ENCODE results near the gene POU2AF1.

The POU2AF1 gene

GRCh38 chr11:111376181-111376871, 2.7 kb downstream of the POU2AF1 start:
- 90% methylated on average over 2 of the region's 3 CpGs for WGBS (ENCODE audit: insufficient coverage)
- no peak for DNase-seq
- Histone ChIP-seq H3K9me3 (ENCODE audit: control extremely low read depth in 1 of 5, control insufficient read depth in 4 of 5, insufficient read depth in 2 of 5, low read depth in 1 of 5, low read length in 4 of 5) (no peaks in the 10 kb centered on the region), H3K4me3 (ENCODE audit: control insufficient read depth in 1 of 7, extremely low read depth in 1 of 7, insufficient read depth in 4 of 7, low read depth in 2 of 7, low read length in 6 of 7) (no peak overlapping the region), H3K27ac (ENCODE audit: insufficient read depth in 1 of 2, low read depth in 1 of 2, low read length in 2 of 2, poor library complexity in 1 of 2, severe bottlenecking in 2 of 2) (no peak overlapping the region), H3K36me3 (ENCODE audit: control insufficient read depth in 4 of 4, insufficient read depth in 4 of 4, low read length in 3 of 4) (no peaks in the 10 kb centered on the region), H3K27me3 (replicated peaks in 2 of 5; ENCODE audit: control insufficient read depth in 4 of 5, insufficient read depth in 5 of 5, low read length in 4 of 5) (peaks cover 0 to 5% (median 0%) of the 10 kb centered on the region in 5 experiments), H3K4me1 (ENCODE audit: control extremely low read depth in 1 of 4, control insufficient read depth in 4 of 4, insufficient read depth in 4 of 4, low read length in 3 of 4) (peaks cover 0 to 13% (median 3%) of the 10 kb centered on the region in 4 experiments)
- CTCF ChIA-PET: no interaction called here
- POLR2A ChIA-PET: no interaction called here

- H3K4me3 ChIP-seq (ENCODE audit: control insufficient read depth in 1 of 7, extremely low read depth in 1 of 7, insufficient read depth in 4 of 7, low read depth in 2 of 7, low read length in 6 of 7): no peak overlapping the region
- peaks cover 0 to 1% (median 0%) of the 10 kb centered on the region in 4 experiments for H3K4me1 ChIP-seq (ENCODE audit: control extremely low read depth in 1 of 4, control insufficient read depth in 4 of 4, insufficient read depth in 4 of 4, low read length in 3 of 4)
- no peaks in the 10 kb centered on the region for H3K9me3 ChIP-seq (ENCODE audit: control extremely low read depth in 1 of 5, control insufficient read depth in 4 of 5, insufficient read depth in 2 of 5, low read depth in 1 of 5, low read length in 4 of 5)
- H3K27me3 ChIP-seq (replicated peaks in 2 of 5; ENCODE audit: control insufficient read depth in 4 of 5, insufficient read depth in 5 of 5, low read length in 4 of 5): peaks cover 0 to 11% (median 0%) of the 10 kb centered on the region in 5 experiments
- POLR2A ChIA-PET: no interaction called here
- H3K36me3 ChIP-seq (ENCODE audit: control insufficient read depth in 4 of 4, insufficient read depth in 4 of 4, low read length in 3 of 4): no peaks in the 10 kb centered on the region
- CTCF ChIA-PET: no interaction called here
- no peak overlapping the region for H3K27ac ChIP-seq (ENCODE audit: insufficient read depth in 1 of 2, low read depth in 1 of 2, low read length in 2 of 2, poor library complexity in 1 of 2, severe bottlenecking in 2 of 2)
- DNase-seq: no peak
- no CpG with 5 or more reads among the region's 1 CpG for WGBS (ENCODE audit: insufficient coverage)
Observed at GRCh38 chr11:111373590-111373989, 5.5 kb downstream of the POU2AF1 start.

DNA sequence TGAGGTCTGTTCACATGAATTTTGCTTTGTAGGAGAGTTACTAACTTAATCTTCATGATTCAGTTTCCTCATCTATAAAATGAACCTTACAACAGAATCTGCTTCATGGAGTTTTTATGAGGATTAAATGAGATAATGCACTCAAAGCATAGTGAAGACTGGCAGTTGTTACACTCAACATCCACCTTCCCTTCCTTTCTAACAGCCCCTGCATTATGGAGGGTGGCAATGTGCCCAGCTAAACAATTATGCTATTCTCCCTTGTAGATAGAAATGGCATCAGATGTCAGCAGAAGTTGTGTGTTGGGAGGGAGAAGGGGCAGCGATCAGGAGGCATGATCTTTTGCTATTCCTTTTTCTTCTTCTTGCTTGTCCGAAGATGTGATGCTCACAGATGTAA, 6.5 kb downstream of the POU2AF1 start:
- CTCF ChIA-PET: interaction anchor here (1.3 kb wide), 1 partner anchor 50 kb away, joined by 3 read pairs; no protein-coding TSS in a partner anchor
- H3K27ac ChIP-seq (ENCODE audit: insufficient read depth in 1 of 2, low read depth in 1 of 2, low read length in 2 of 2, poor library complexity in 1 of 2, severe bottlenecking in 2 of 2): no peak overlapping the region

DNA sequence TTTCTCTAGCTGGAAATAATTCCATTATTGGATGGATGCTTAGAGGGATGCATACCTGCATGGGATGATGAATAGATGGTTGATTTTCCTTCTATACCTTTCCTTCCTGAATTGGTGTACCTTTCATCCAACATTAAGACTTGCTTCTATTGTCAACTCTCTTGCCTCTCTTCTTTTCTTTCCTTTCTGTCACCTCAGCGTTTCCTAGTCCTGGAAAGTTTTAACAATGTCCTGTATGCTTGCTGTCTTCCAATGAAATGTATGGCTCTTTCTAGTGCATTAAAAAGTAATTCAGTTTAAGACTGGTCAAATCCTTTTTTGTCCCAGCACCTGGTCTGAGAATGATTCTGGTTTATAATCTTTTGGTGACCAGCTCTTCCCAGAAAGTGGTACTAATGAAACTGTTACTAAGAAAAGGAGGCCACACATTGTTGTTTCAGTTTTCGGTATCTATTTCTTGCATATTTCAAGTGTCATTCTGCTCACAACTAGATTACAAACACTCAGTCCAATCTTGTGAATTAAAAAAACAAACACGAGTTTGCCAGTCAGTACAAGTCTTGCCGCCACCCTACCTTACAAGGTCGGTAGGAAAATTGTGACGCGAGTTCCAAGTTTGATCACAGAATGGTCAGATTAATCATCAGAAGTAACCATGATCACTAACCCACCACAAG, 8.0 kb downstream of the POU2AF1 start:
- WGBS (ENCODE audit: insufficient coverage): 89% methylated on average over 6 of the region's 7 CpGs
- POLR2A ChIA-PET: no interaction called here

More for the DNA sequence above, 6.5 kb downstream of the POU2AF1 start:
- Histone ChIP-seq H3K27me3 (replicated peaks in 2 of 5; ENCODE audit: control insufficient read depth in 4 of 5, insufficient read depth in 5 of 5, low read length in 4 of 5) (peaks cover 0 to 11% (median 0%) of the 10 kb centered on the region in 5 experiments), H3K36me3 (ENCODE audit: control insufficient read depth in 4 of 4, insufficient read depth in 4 of 4, low read length in 3 of 4) (no peaks in the 10 kb centered on the region), H3K4me1 (ENCODE audit: control extremely low read depth in 1 of 4, control insufficient read depth in 4 of 4, insufficient read depth in 4 of 4, low read length in 3 of 4) (no peaks in the 10 kb centered on the region), H3K4me3 (ENCODE audit: control insufficient read depth in 1 of 7, extremely low read depth in 1 of 7, insufficient read depth in 4 of 7, low read depth in 2 of 7, low read length in 6 of 7) (no peak overlapping the region), H3K9me3 (ENCODE audit: control extremely low read depth in 1 of 5, control insufficient read depth in 4 of 5, insufficient read depth in 2 of 5, low read depth in 1 of 5, low read length in 4 of 5) (no peaks in the 10 kb centered on the region)
- POLR2A ChIA-PET: no interaction called here
- WGBS (ENCODE audit: insufficient coverage): 90% methylated on average over 1 of the region's 2 CpGs
- no peak for DNase-seq

GRCh38 chr11:111370270-111370901, 8.7 kb downstream of the POU2AF1 start:
- Histone ChIP-seq H3K27me3 (replicated peaks in 2 of 5; ENCODE audit: control insufficient read depth in 4 of 5, insufficient read depth in 5 of 5, low read length in 4 of 5) (peaks cover 0 to 11% (median 0%) of the 10 kb centered on the region in 5 experiments), H3K27ac (ENCODE audit: insufficient read depth in 1 of 2, low read depth in 1 of 2, low read length in 2 of 2, poor library complexity in 1 of 2, severe bottlenecking in 2 of 2) (no peak overlapping the region), H3K4me3 (ENCODE audit: control insufficient read depth in 1 of 7, extremely low read depth in 1 of 7, insufficient read depth in 4 of 7, low read depth in 2 of 7, low read length in 6 of 7) (no peak overlapping the region), H3K4me1 (ENCODE audit: control extremely low read depth in 1 of 4, control insufficient read depth in 4 of 4, insufficient read depth in 4 of 4, low read length in 3 of 4) (no peaks in the 10 kb centered on the region), H3K9me3 (ENCODE audit: control extremely low read depth in 1 of 5, control insufficient read depth in 4 of 5, insufficient read depth in 2 of 5, low read depth in 1 of 5, low read length in 4 of 5) (peaks cover 0 to 1% (median 0%) of the 10 kb centered on the region in 5 experiments), H3K36me3 (ENCODE audit: control insufficient read depth in 4 of 4, insufficient read depth in 4 of 4, low read length in 3 of 4) (no peaks in the 10 kb centered on the region)
- ChIA-PET CTCF (no interaction called here), POLR2A (no interaction called here)
- DNase-seq: no peak
- WGBS (ENCODE audit: insufficient coverage): 100% methylated on average over 2 of the region's 3 CpGs

More for the DNA sequence above, 8.0 kb downstream of the POU2AF1 start:
- no peak for DNase-seq
- Histone ChIP-seq H3K27ac (ENCODE audit: insufficient read depth in 1 of 2, low read depth in 1 of 2, low read length in 2 of 2, poor library complexity in 1 of 2, severe bottlenecking in 2 of 2) (no peak overlapping the region), H3K4me3 (ENCODE audit: control insufficient read depth in 1 of 7, extremely low read depth in 1 of 7, insufficient read depth in 4 of 7, low read depth in 2 of 7, low read length in 6 of 7) (no peak overlapping the region), H3K27me3 (replicated peaks in 2 of 5; ENCODE audit: control insufficient read depth in 4 of 5, insufficient read depth in 5 of 5, low read length in 4 of 5) (peaks cover 0 to 11% (median 0%) of the 10 kb centered on the region in 5 experiments), H3K36me3 (ENCODE audit: control insufficient read depth in 4 of 4, insufficient read depth in 4 of 4, low read length in 3 of 4) (no peaks in the 10 kb centered on the region), H3K4me1 (ENCODE audit: control extremely low read depth in 1 of 4, control insufficient read depth in 4 of 4, insufficient read depth in 4 of 4, low read length in 3 of 4) (no peaks in the 10 kb centered on the region), H3K9me3 (ENCODE audit: control extremely low read depth in 1 of 5, control insufficient read depth in 4 of 5, insufficient read depth in 2 of 5, low read depth in 1 of 5, low read length in 4 of 5) (peaks cover 0 to 1% (median 0%) of the 10 kb centered on the region in 5 experiments)
- CTCF ChIA-PET: no interaction called here

- DNase-seq: no peak
- CTCF ChIA-PET: no interaction called here
- WGBS (ENCODE audit: insufficient coverage): 92% methylated on average over 2 of the region's 2 CpGs
- no peaks in the 10 kb centered on the region for H3K4me1 ChIP-seq (ENCODE audit: control extremely low read depth in 1 of 4, control insufficient read depth in 4 of 4, insufficient read depth in 4 of 4, low read length in 3 of 4)
- POLR2A ChIA-PET: no interaction called here
- H3K36me3 ChIP-seq (ENCODE audit: control insufficient read depth in 4 of 4, insufficient read depth in 4 of 4, low read length in 3 of 4): no peaks in the 10 kb centered on the region
- H3K4me3 ChIP-seq (ENCODE audit: control insufficient read depth in 1 of 7, extremely low read depth in 1 of 7, insufficient read depth in 4 of 7, low read depth in 2 of 7, low read length in 6 of 7): no peak overlapping the region
- no peak overlapping the region for H3K27ac ChIP-seq (ENCODE audit: insufficient read depth in 1 of 2, low read depth in 1 of 2, low read length in 2 of 2, poor library complexity in 1 of 2, severe bottlenecking in 2 of 2)
- peaks cover 0 to 11% (median 0%) of the 10 kb centered on the region in 5 experiments for H3K27me3 ChIP-seq (replicated peaks in 2 of 5; ENCODE audit: control insufficient read depth in 4 of 5, insufficient read depth in 5 of 5, low read length in 4 of 5)
- peaks cover 0 to 1% (median 0%) of the 10 kb centered on the region in 5 experiments for H3K9me3 ChIP-seq (ENCODE audit: control extremely low read depth in 1 of 5, control insufficient read depth in 4 of 5, insufficient read depth in 2 of 5, low read depth in 1 of 5, low read length in 4 of 5)
Observed at GRCh38 chr11:111368285-111368560, 10.9 kb downstream of the POU2AF1 start.
